HG03354 (cell line): ENCODE data around the gene FMNL2.

ENCODE experiments used
- ATAC-seq: cut with Tn5 transposase; IDR thresholded peaks from one replicate; pipeline ENCODE4 v1.9.1; 2021; ENCODE audit warnings: mild to moderate bottlenecking; ENCODE audit not compliant: unreplicated experiment, poor library complexity, severe bottlenecking

The FMNL2 gene

GRCh38 chr2:152647552-152647951 lies 312.6 kb downstream of the FMNL2 start:
- ATAC-seq: no peak

- no peak for ATAC-seq
Observed at GRCh38 chr2:152648336-152648735, 313.4 kb downstream of the FMNL2 start.

- ATAC-seq: no peak
Observed at GRCh38 chr2:152649997-152650396, 315.0 kb downstream of the FMNL2 start.

GRCh38 chr2:152650768-152651371 lies 315.9 kb downstream of the FMNL2 start:
- no peak for ATAC-seq

GRCh38 chr2:152651834-152652233 lies 316.9 kb downstream of the FMNL2 start:
- ATAC-seq: no peak

GRCh38 chr2:152655880-152656279 lies 320.9 kb downstream of the FMNL2 start:
- no peak for ATAC-seq

GRCh38 chr2:152657043-152657442 lies 322.1 kb downstream of the FMNL2 start:
- peak; percentile 71 for ATAC-seq

- no peak for ATAC-seq
Observed at GRCh38 chr2:152658221-152658620, 323.2 kb downstream of the FMNL2 start.

- ATAC-seq: no peak
Observed at GRCh38 chr2:152661076-152661475, 326.1 kb downstream of the FMNL2 start.

- no peak for ATAC-seq
Observed at GRCh38 chr2:152664725-152665124, 329.8 kb downstream of the FMNL2 start.

- ATAC-seq: no peak
Observed at GRCh38 chr2:152674334-152674733, 339.4 kb downstream of the FMNL2 start.

- ATAC-seq: no peak
Observed at GRCh38 chr2:152676461-152676860, 341.5 kb downstream of the FMNL2 start.

GRCh38 chr2:152678808-152679207 lies 343.8 kb downstream of the FMNL2 start:
- ATAC-seq: no peak

GRCh38 chr2:152682663-152683062 lies 347.7 kb downstream of the FMNL2 start:
- ATAC-seq: no peak

GRCh38 chr2:152683400-152683799 lies 348.4 kb downstream of the FMNL2 start:
- no peak for ATAC-seq

- ATAC-seq: no peak
Observed at GRCh38 chr2:152686321-152686720, 351.3 kb downstream of the FMNL2 start.

- peak; percentile 88 for ATAC-seq
Observed at GRCh38 chr2:152693033-152693432, 358.1 kb downstream of the FMNL2 start.

- ATAC-seq: peak; percentile 63
Observed at GRCh38 chr2:152694161-152694661, 359.2 kb downstream of the FMNL2 start.

GRCh38 chr2:152695763-152696162 lies 360.8 kb downstream of the FMNL2 start:
- no peak for ATAC-seq

GRCh38 chr2:152696476-152696875 lies 361.5 kb downstream of the FMNL2 start:
- ATAC-seq: no peak
